ENCODE results near the gene SUPT16H. TPM values are rescaled to one million over a fixed set of nuclear protein-coding genes. Genes with fewer than 3 reads are reported as not detected.

Gene SUPT16H
- total RNA-seq, 1 donor from 2014 or later: 198 TPM

DNA sequence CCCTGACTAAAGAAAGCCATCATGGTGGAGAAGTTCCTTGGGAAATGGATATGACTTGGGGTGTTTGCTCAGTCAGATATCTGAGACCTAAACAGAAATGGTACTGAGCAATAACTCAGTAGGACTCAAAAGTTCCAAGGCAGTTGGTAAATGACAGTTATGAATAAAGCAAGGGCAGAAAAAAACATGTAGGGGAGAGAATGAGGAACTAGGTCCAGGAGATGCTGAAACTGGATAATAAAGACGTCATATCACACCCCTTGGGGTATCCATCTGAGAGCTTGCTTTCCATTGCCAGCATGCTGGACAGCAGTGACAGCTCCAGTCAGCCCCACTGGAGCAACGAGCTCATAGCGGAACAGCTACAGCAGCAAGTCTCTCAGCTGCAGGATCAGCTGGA lies 66.4 kb downstream of the SUPT16H start:
- no peak for TF ChIP-seq EZH2 (IDR thresholded peaks at IDR 0.05)
- TF ChIP-seq, protein P1, sequence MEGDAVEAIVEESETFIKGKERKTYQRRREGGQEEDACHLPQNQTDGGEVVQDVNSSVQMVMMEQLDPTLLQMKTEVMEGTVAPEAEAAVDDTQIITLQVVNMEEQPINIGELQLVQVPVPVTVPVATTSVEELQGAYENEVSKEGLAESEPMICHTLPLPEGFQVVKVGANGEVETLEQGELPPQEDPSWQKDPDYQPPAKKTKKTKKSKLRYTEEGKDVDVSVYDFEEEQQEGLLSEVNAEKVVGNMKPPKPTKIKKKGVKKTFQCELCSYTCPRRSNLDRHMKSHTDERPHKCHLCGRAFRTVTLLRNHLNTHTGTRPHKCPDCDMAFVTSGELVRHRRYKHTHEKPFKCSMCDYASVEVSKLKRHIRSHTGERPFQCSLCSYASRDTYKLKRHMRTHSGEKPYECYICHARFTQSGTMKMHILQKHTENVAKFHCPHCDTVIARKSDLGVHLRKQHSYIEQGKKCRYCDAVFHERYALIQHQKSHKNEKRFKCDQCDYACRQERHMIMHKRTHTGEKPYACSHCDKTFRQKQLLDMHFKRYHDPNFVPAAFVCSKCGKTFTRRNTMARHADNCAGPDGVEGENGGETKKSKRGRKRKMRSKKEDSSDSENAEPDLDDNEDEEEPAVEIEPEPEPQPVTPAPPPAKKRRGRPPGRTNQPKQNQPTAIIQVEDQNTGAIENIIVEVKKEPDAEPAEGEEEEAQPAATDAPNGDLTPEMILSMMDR (IDR thresholded peaks at IDR 0.05): no peak
- TF ChIP-seq EZH2phosphoT487 (IDR thresholded peaks at IDR 0.05): no peak

DNA sequence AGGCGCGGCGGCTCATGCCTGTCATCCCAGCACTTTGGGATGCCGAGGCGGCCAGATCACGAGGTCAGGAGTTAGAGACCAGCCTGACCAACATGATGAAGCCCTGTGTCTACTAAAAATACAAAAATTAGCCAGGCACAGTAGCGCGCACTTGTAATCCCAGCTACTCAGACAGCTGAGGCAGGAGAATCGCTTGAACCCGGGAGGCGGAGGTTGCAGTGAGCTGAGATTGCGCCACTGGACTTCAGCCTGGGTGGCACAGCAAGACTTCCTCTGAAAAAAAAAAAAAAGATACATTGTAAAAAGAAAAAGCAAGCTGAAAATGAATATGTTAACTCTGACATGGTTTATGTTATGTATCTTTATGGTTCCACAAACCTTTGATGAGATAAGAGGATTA lies 70.3 kb downstream of the SUPT16H start:
- H3K4me2 ChIP-seq: no peak overlapping the region
- no peaks in the 10 kb centered on the region for H3K79me2 ChIP-seq (ENCODE audit: low read depth)
- DNase-seq (ENCODE audit: low spot score): no peak
- H4K20me1 ChIP-seq (ENCODE audit: low read depth): no peaks in the 10 kb centered on the region
- Mint-ChIP-seq H3K4me1 (peaks cover 10% of the 10 kb centered on the region), H3K4me3 (no peak overlapping the region), H3K27ac (no peak overlapping the region), H3K27me3 (ENCODE audit: insufficient read depth, low read depth) (peaks cover 2% of the 10 kb centered on the region), H3K9me3 (no peaks in the 10 kb centered on the region), H3K36me3 (no peaks in the 10 kb centered on the region)
- TF ChIP-seq EZH2phosphoT487 (IDR thresholded peaks at IDR 0.05) (no peak), EZH2 (IDR thresholded peaks at IDR 0.05) (no peak)
- TF ChIP-seq, protein P1 (IDR thresholded peaks at IDR 0.05): no peak
- H3F3A ChIP-seq (ENCODE audit: low read depth): peaks cover 19% of the 10 kb centered on the region
- no peaks in the 10 kb centered on the region for H3K36me3 ChIP-seq
- no peak overlapping the region for H3K9ac ChIP-seq
- no peaks in the 10 kb centered on the region for H3K27me3 ChIP-seq
- H3K4me1 ChIP-seq: peaks cover 4% of the 10 kb centered on the region
- H3K9me3 ChIP-seq (ENCODE audit: low read depth): no peaks in the 10 kb centered on the region
- no peak overlapping the region for H2AFZ ChIP-seq (replicated peaks)
- H3K27ac ChIP-seq: no peak overlapping the region
- H3K4me3 ChIP-seq: no peak overlapping the region

More for the DNA sequence above, 66.4 kb downstream of the SUPT16H start:
- Histone ChIP-seq H3K9me3 (ENCODE audit: low read depth) (no peaks in the 10 kb centered on the region), H2AFZ (replicated peaks) (no peak overlapping the region), H3K36me3 (no peaks in the 10 kb centered on the region), H4K20me1 (ENCODE audit: low read depth) (no peaks in the 10 kb centered on the region), H3K27me3 (no peaks in the 10 kb centered on the region), H3F3A (ENCODE audit: low read depth) (no peaks in the 10 kb centered on the region), H3K4me1 (no peaks in the 10 kb centered on the region), H3K79me2 (ENCODE audit: low read depth) (no peaks in the 10 kb centered on the region), H3K27ac (no peak overlapping the region), H3K4me3 (no peak overlapping the region), H3K4me2 (no peak overlapping the region), H3K9ac (no peak overlapping the region)
- H3K27ac Mint-ChIP-seq: no peak overlapping the region
- H3K27me3 Mint-ChIP-seq (ENCODE audit: insufficient read depth, low read depth): peaks cover 2% of the 10 kb centered on the region
- no peaks in the 10 kb centered on the region for H3K4me1 Mint-ChIP-seq
- H3K36me3 Mint-ChIP-seq: no peaks in the 10 kb centered on the region
- H3K4me3 Mint-ChIP-seq: no peak overlapping the region
- H3K9me3 Mint-ChIP-seq: no peaks in the 10 kb centered on the region
- peak; percentile 20 for DNase-seq (ENCODE audit: low spot score)

DNA sequence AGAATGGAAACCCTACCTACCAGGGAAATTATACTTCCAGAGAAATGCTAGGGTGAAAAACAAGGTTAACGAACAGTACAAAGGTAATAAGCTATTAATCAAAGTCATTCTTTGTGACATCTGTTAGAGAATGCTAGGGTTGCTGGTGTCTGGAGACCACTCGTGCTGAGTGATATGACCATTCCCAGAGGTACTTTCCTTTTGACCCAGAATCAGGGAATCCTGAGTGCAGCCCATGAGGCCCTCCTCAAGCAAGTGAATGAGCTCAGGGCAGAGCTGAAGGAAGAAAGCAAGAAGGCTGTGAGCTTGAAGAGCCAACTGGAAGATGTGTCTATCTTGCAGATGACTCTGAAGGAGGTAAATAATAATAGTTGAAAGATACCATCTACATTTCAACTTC lies 72.2 kb downstream of the SUPT16H start:
- H3K36me3 Mint-ChIP-seq: no peaks in the 10 kb centered on the region
- H3K4me3 ChIP-seq: no peak overlapping the region
- peaks cover 19% of the 10 kb centered on the region for H3K4me1 ChIP-seq
- no peak overlapping the region for H3K27ac ChIP-seq
- DNase-seq (ENCODE audit: low spot score): no peak
- peaks cover 5% of the 10 kb centered on the region for H3K27me3 Mint-ChIP-seq (ENCODE audit: insufficient read depth, low read depth)
- TF ChIP-seq EZH2phosphoT487 (IDR thresholded peaks at IDR 0.05): no peak
- TF ChIP-seq, protein P1 (IDR thresholded peaks at IDR 0.05): no peak
- no peak for TF ChIP-seq EZH2 (IDR thresholded peaks at IDR 0.05)
- H3K27ac Mint-ChIP-seq: no peak overlapping the region
- H3K9me3 ChIP-seq (ENCODE audit: low read depth): no peaks in the 10 kb centered on the region
- H4K20me1 ChIP-seq (ENCODE audit: low read depth): no peaks in the 10 kb centered on the region
- H3K9me3 Mint-ChIP-seq: no peaks in the 10 kb centered on the region
- H3F3A ChIP-seq (ENCODE audit: low read depth): peaks cover 35% of the 10 kb centered on the region
- H3K36me3 ChIP-seq: no peaks in the 10 kb centered on the region
- peaks cover 26% of the 10 kb centered on the region for H3K4me1 Mint-ChIP-seq
- H3K79me2 ChIP-seq (ENCODE audit: low read depth): no peaks in the 10 kb centered on the region
- H3K27me3 ChIP-seq: no peaks in the 10 kb centered on the region
- peak overlapping the region; percentile 36 for H2AFZ ChIP-seq (replicated peaks)
- H3K4me3 Mint-ChIP-seq: no peak overlapping the region
- H3K9ac ChIP-seq: no peak overlapping the region
- no peak overlapping the region for H3K4me2 ChIP-seq

Measured in neural progenitor cell (in vitro differentiated cells).